Dermis microvascular lymphatic vessel endothelial cell (primary cell): ENCODE results near the gene PRDX6. TPM values are rescaled to one million over a fixed set of nuclear protein-coding genes. Genes with fewer than 3 reads are reported as not detected.
"Not testable (repeated sequence)": the region's sequence is repeated elsewhere in the genome, so short reads cannot be mapped to it uniquely, and the experiment has no call there.

Experiments
- DNase-seq, 2 donors: peaks; one replicate each; pipeline versions ENCODE4 v3.0.0 to v3.0.0-alpha.2; 2010; ENCODE audit warnings: low read depth in 2 of 2
- total RNA-seq: library from RNA; depleted of rRNA; stranded (reverse); fragments of >200 nt; gene quantifications from 2 replicates; pipeline ENCODE4 v1.2.1, GENCODE V29; 2014

The PRDX6 gene
- 106 and 120 TPM in 2 replicates for total RNA-seq

- DNase-seq = peak in 1 of 2 donors; percentile 61
These were observed at the start of gene PRDX6 for GRCh38 chr1:173477286-173478093. TSS of gene PRDX6 (plus strand) at chr1:173477335. CDS start at chr1:173477398, 63 bp downstream.

- peak; percentile 63 to 77 for DNase-seq
These were observed 47.4 kb upstream of the PRDX6 start for GRCh38 chr1:173429471-173430402.

- DNase-seq = no peak
These were observed 46.3 kb upstream of the PRDX6 start for GRCh38 chr1:173430677-173431303.

GRCh38 chr1:173431304-173432045, 45.7 kb upstream of the PRDX6 start:
- peak; percentile 68 to 88 for DNase-seq

GRCh38 chr1:173432331-173432730, 44.8 kb upstream of the PRDX6 start:
- no peak for DNase-seq

- no peak for DNase-seq
These were observed 43.3 kb upstream of the PRDX6 start for GRCh38 chr1:173433751-173434326.

- no peak for DNase-seq
These were observed 40.2 kb upstream of the PRDX6 start for GRCh38 chr1:173436841-173437428.

GRCh38 chr1:173438675-173439074, 38.5 kb upstream of the PRDX6 start:
- DNase-seq = no peak

- DNase-seq = no peak
These were observed 36.7 kb upstream of the PRDX6 start for GRCh38 chr1:173440430-173440829.

- no peak for DNase-seq
These were observed 32.4 kb upstream of the PRDX6 start for GRCh38 chr1:173444757-173445156.

GRCh38 chr1:173445164-173445563, 32.0 kb upstream of the PRDX6 start:
- no peak for DNase-seq

GRCh38 chr1:173445656-173446055, 31.5 kb upstream of the PRDX6 start:
- DNase-seq = no peak

GRCh38 chr1:173447224-173447623, 29.9 kb upstream of the PRDX6 start:
- DNase-seq = no peak

GRCh38 chr1:173448945-173449344, 28.2 kb upstream of the PRDX6 start:
- no peak for DNase-seq

- DNase-seq = no peak
These were observed 25.2 kb upstream of the PRDX6 start for GRCh38 chr1:173451981-173452380.

- no peak for DNase-seq
These were observed 23.2 kb upstream of the PRDX6 start for GRCh38 chr1:173453982-173454381.

- no peak for DNase-seq
These were observed 22.1 kb upstream of the PRDX6 start for GRCh38 chr1:173454966-173455524.

- DNase-seq = no peak
These were observed 17.2 kb upstream of the PRDX6 start for GRCh38 chr1:173459885-173460284.

GRCh38 chr1:173462666-173463065, 14.5 kb upstream of the PRDX6 start:
- peak in 1 of 2 donors; percentile 8 for DNase-seq

- not testable (repeated sequence) for DNase-seq
These were observed 12.9 kb upstream of the PRDX6 start for GRCh38 chr1:173464185-173464584.
